HG03095 (cell line): ENCODE measurements around the gene PSMD13.

Experiments used
- ATAC-seq: cut with Tn5 transposase; IDR thresholded peaks from one replicate; pipeline ENCODE4 v1.9.1; 2021; ENCODE audit warnings: moderate library complexity; ENCODE audit not compliant: unreplicated experiment

Gene PSMD13

GRCh38 chr11:297586-298405 is 61.0 kb downstream of the PSMD13 start:
- ATAC-seq: no peak

- ATAC-seq: no peak
Measured at GRCh38 chr11:298406-299065, 61.8 kb downstream of the PSMD13 start.

DNA sequence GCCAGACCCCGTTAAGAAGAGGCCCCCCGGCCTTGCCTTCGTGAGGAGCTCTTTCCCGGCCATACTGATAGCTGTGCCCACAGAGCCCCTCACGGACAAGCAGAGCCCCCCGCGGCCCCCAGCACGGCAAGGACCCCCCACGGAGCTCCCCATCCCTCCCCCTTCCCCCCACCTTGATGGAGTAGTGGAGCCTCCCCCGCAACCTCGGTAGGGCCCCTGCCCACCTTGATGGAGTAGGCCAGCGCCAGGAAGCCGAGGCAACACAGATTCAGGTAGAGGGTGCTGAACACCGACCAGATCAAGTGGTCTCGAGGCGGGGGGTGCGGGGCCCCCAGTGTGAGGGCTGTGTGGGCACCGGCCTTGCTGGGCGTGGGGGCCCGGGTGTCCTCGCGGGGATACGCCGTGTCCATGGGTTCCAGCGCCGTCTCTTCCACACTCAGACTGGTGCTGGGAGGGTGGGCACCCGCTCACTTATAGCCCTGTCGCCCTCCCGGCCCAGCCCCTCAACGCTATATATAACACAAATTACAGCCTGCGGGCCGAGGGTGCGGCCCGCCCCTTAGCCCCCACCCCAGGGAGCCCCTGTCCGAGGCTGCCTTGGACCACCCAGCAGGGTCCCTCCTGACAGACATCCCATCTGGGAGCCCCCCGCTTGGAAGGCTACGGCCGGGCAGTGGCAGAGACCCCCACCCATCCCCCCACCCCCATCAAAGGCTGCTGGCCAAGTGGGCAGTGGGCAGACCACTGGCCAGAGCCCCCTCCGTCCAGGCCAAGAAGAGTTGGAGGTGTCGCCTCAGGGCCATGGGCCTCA is 62.5 kb downstream of the PSMD13 start, which contains the start of gene IFITM5:
Gene IFITM5 (minus strand): TSS at position 446 of the 811 bp plus-strand sequence. CDS start 36 bp downstream, at position 410.
- ATAC-seq: no peak

- ATAC-seq: no peak
Measured at GRCh38 chr11:299951-300735, 63.4 kb downstream of the PSMD13 start.
